ENCODE data around the gene NRG3.
A peak's percentile ranks its signal among the peaks of the same experiment; 100 is the strongest.

Gene NRG3

GRCh38 chr10:82496114-82496513, 621.1 kb downstream of the NRG3 start:
- no peak overlapping the region for H3K4me3 ChIP-seq (replicated peaks; ENCODE audit: low read depth, low read length)
- DNase-seq (ENCODE audit: low read depth), result no peak
- no peak for TF ChIP-seq CTCF (IDR thresholded peaks at IDR 0.05; ENCODE audit: low read length, missing control alignments)

DNA sequence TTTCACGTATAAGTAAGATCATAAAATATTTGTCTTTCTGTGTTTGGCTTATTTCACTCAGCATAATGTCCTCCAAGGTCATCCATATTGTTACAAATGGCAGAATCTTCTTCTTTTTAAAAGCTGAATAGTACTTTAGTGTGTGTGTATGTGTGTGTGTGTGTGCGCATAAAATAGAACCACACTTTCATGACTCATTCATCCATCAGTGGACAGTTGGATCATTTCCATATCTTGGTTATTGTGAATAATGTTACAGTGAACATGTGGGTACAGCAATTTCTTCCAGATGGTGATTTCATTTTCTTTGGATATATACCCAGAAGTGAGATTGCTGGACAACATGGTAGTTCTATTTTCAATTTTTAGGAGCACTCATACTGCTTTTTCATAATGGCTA, 622.4 kb downstream of the NRG3 start:
- TF ChIP-seq CTCF (IDR thresholded peaks at IDR 0.05; ENCODE audit: low read length, missing control alignments), result no peak
- no peak overlapping the region for H3K4me3 ChIP-seq (replicated peaks; ENCODE audit: low read depth, low read length)
- DNase-seq (ENCODE audit: low read depth), result peak; percentile 64

DNA sequence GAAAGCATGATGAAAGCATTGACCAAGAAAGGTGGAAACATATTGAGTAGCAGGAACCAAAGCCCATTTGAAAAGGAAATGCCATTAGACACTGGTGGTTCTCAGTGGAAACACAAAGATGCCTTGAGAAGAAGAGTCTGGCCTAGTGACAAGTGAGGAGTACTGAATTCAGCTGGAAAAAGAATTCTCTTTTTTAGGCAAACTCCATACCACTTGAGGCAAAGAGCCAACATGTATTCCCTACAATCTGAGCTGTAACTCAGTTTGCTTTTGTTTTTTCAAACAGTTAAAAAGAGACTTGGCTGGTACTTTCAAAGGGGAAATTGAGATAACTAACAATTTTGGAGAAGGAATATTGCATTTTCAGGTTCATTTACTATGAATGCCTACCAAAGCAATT, 624.0 kb downstream of the NRG3 start:
- no peak for DNase-seq (ENCODE audit: low read depth)
- no peak for TF ChIP-seq CTCF (IDR thresholded peaks at IDR 0.05; ENCODE audit: low read length, missing control alignments)
- H3K4me3 ChIP-seq (replicated peaks; ENCODE audit: low read depth, low read length), result no peak overlapping the region

DNA sequence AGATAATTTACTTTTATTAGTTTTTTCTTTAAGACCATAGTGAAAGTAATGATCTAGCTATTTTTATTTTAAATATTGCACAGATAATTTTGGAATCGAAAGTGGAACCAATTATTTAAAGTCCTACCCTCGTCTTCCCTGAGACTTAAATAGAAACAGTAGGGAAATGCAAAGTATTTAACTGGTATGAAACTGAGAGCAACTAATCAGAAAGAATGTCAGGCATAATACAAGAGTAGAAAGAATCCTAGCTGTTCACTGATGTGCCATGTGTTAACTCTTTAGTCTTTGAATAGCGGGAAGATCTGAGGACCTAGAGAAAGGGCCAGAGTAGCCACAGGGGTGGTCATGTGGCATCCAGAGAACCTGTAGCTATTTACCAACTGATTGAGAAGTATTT, 630.0 kb downstream of the NRG3 start:
- TF ChIP-seq CTCF (IDR thresholded peaks at IDR 0.05; ENCODE audit: low read length, missing control alignments), result no peak
- no peak for DNase-seq (ENCODE audit: low read depth)
- no peak overlapping the region for H3K4me3 ChIP-seq (replicated peaks; ENCODE audit: low read depth, low read length)

- no peak for TF ChIP-seq CTCF (IDR thresholded peaks at IDR 0.05; ENCODE audit: low read length, missing control alignments)
- DNase-seq (ENCODE audit: low read depth), result no peak
- H3K4me3 ChIP-seq (replicated peaks; ENCODE audit: low read depth, low read length), result no peak overlapping the region
Measured at GRCh38 chr10:82506680-82507376, 631.8 kb downstream of the NRG3 start.

- no peak overlapping the region for H3K4me3 ChIP-seq (replicated peaks; ENCODE audit: low read depth, low read length)
- TF ChIP-seq CTCF (IDR thresholded peaks at IDR 0.05; ENCODE audit: low read length, missing control alignments), result no peak
- DNase-seq (ENCODE audit: low read depth), result no peak
Measured at GRCh38 chr10:82515256-82515655, 640.3 kb downstream of the NRG3 start.

- no peak overlapping the region for H3K4me3 ChIP-seq (replicated peaks; ENCODE audit: low read depth, low read length)
- DNase-seq (ENCODE audit: low read depth), result no peak
- TF ChIP-seq CTCF (IDR thresholded peaks at IDR 0.05; ENCODE audit: low read length, missing control alignments), result no peak
Measured at GRCh38 chr10:82529062-82529461, 654.1 kb downstream of the NRG3 start.

Measured in fibroblast of pulmonary artery (primary cell).